Panc1 (cell line): ENCODE results near the gene PCDH17. TPM values are rescaled to one million over a fixed set of nuclear protein-coding genes. Genes with fewer than 3 reads are reported as not detected.

Experiments used
- ATAC-seq: fragments of 200-7000 bp; cut with Tn5 transposase; 2 replicates; pipeline ENCODE4 v1.9.1; 2020; ENCODE audit warnings: mild to moderate bottlenecking, moderate library complexity
- BruUV-seq: library from RNA; stranded (reverse); fragments of 400-500 nt; replicated peaks from 2 replicates; lab custom pipeline; 2021; lab: Mats Ljungman, UMichigan
- CTCF ChIA-PET: fragments of 300-600 bp; sonication (Branson Sonifier 250); formaldehyde crosslinking; loops from one replicate; lab custom pipeline; 2022; ENCODE audit warnings: antibody characterized with exemption; lab: Charles Lee
- POLR2A ChIA-PET: fragments of 300-600 bp; sonication (Branson Sonifier 250); formaldehyde crosslinking; loops from one replicate; lab custom pipeline; 2022; ENCODE audit warnings: antibody characterized with exemption; lab: Charles Lee
- DNase-seq: peaks from one replicate; pipeline ENCODE4 v3.0.0-alpha.2; 2010; ENCODE audit warnings: low read depth, low spot score
- H3K27ac ChIP-seq: 2 replicates; pipeline ENCODE4 v1.5.1; 2011; ENCODE audit warnings: mild to moderate bottlenecking, low read length, inconsistent platforms
- H3K27me3 ChIP-seq: fragments of 200-500 bp; sonication (Bioruptor generic); 2 replicates; pipeline ENCODE4 v1.6.0; 2014; ENCODE audit warnings: low read length, inconsistent platforms; ENCODE audit not compliant: control insufficient read depth, insufficient read depth
- H3K36me3 ChIP-seq: fragments of 200-500 bp; sonication (Bioruptor generic); 2 replicates; pipeline ENCODE4 v1.5.1; 2014; ENCODE audit warnings: inconsistent platforms, mild to moderate bottlenecking, low read length, moderate library complexity; ENCODE audit not compliant: control insufficient read depth, insufficient read depth
- H3K4me1 ChIP-seq: 2 replicates; pipeline ENCODE4 v1.5.1; 2011; ENCODE audit warnings: inconsistent platforms, mild to moderate bottlenecking, low read length, moderate library complexity; ENCODE audit not compliant: control insufficient read depth, insufficient read depth
- H3K4me3 ChIP-seq, 2 experiments: 2 replicates each; pipeline ENCODE4 v1.5.1; 2011 to 2012; ENCODE audit warnings: low read depth in 2 of 2, low read length in 2 of 2, mild to moderate bottlenecking in 2 of 2, inconsistent platforms in 1 of 2, moderate library complexity in 1 of 2
- H3K9me3 ChIP-seq: fragments of 200-500 bp; sonication (Bioruptor generic); 2 replicates; pipeline ENCODE4 v1.5.1; 2014; ENCODE audit warnings: low read depth, mild to moderate bottlenecking, inconsistent platforms, low read length, moderate library complexity; ENCODE audit not compliant: control insufficient read depth, insufficient read depth
- POLR2AphosphoS5 ChIP-seq: IDR thresholded peaks from 2 replicates; pipeline ENCODE4 v1.6.1; 2012; ENCODE audit warnings: mild to moderate bottlenecking, low read depth, low read length, moderate library complexity
- SIN3A ChIP-seq: IDR thresholded peaks from 2 replicates; pipeline ENCODE4 v1.6.1; 2012; ENCODE audit warnings: low read depth, mild to moderate bottlenecking, low read length, moderate library complexity, borderline replicate concordance; ENCODE audit not compliant: insufficient read depth
- TCF7L2 ChIP-seq: IDR thresholded peaks from 2 replicates; pipeline ENCODE4 v1.6.1; 2011; ENCODE audit warnings: mild to moderate bottlenecking, low read depth, low read length, inconsistent platforms
- in situ Hi-C: cut with HindIII; loops from 2 replicates; pipeline ENCODE4 v1.10.0; 2016; ENCODE audit warnings: low sequenced_read_pairs, low pct_unique_long_range_greater_than_20kb
- intact Hi-C: fragments of 100-400 bp; cut with micrococcal nuclease; formaldehyde crosslinking; loops from one replicate; pipeline ENCODE4 v1.10.0; 2022; ENCODE audit not compliant: unreplicated experiment
- total RNA-seq: library from RNA; stranded (reverse); gene quantifications from one replicate; pipeline ENCODE4 v1.2.1, GENCODE V29; 2021; ENCODE audit not compliant: unreplicated experiment
- TF ChIP-seq, protein P1 (sequence below): fragments of 450-650 bp; IDR thresholded peaks from 2 replicates; pipeline ENCODE4 v1.5.1; 2017; ENCODE audit warnings: mild to moderate bottlenecking
- TF ChIP-seq, protein P2 (sequence below), 2 experiments: IDR thresholded peaks; 2 replicates each; pipeline ENCODE4 v1.6.1; 2011 to 2012; ENCODE audit warnings: low read depth in 2 of 2, control low read depth in 1 of 2, low read length in 1 of 2, mild to moderate bottlenecking in 1 of 2, moderate library complexity in 1 of 2; ENCODE audit not compliant: insufficient read depth in 1 of 2

Gene PCDH17
- total RNA-seq, 1 experiment from 2014 or later = 0.26 TPM

DNA sequence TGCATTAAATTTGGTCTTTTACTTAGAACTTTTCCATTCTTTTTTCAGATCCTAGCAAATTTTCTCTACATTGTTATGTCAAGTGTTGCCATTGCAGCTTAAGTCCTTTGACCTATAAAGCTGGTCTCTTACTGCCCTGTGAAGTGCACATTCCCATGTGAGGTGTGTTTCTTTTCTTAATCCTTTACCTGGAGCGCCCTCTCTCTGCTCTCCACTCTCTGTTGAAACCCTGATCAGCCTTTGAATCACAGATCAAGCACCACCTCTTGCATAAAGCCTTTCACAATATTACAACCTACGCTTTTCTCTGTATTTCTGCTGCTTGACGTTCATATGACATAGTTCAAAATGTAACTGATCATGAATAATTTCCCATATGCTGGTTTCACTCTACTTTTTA lies 84.8 kb downstream of the PCDH17 start:
- ChIA-PET CTCF (no interaction called here), POLR2A (no interaction called here)
- H3K36me3 ChIP-seq = no peaks in the 10 kb centered on the region
- BruUV-seq = no TSS peak
- H3K4me3 ChIP-seq = no peak overlapping the region
- ATAC-seq (no peak), DNase-seq (no peak)
- intact Hi-C loops (loop anchor here (10.0 kb wide), 1 partner anchor 81 kb away; the partner anchor contains the start of gene PCDH17), in situ Hi-C loops (no loop called here)
- H3K9me3 ChIP-seq = no peaks in the 10 kb centered on the region
- no peaks in the 10 kb centered on the region for H3K4me1 ChIP-seq
- H3K27ac ChIP-seq = no peak overlapping the region
- H3K27me3 ChIP-seq = no peaks in the 10 kb centered on the region
- TF ChIP-seq POLR2AphosphoS5 (no peak), TCF7L2 (no peak)
- TF ChIP-seq, protein P1, sequence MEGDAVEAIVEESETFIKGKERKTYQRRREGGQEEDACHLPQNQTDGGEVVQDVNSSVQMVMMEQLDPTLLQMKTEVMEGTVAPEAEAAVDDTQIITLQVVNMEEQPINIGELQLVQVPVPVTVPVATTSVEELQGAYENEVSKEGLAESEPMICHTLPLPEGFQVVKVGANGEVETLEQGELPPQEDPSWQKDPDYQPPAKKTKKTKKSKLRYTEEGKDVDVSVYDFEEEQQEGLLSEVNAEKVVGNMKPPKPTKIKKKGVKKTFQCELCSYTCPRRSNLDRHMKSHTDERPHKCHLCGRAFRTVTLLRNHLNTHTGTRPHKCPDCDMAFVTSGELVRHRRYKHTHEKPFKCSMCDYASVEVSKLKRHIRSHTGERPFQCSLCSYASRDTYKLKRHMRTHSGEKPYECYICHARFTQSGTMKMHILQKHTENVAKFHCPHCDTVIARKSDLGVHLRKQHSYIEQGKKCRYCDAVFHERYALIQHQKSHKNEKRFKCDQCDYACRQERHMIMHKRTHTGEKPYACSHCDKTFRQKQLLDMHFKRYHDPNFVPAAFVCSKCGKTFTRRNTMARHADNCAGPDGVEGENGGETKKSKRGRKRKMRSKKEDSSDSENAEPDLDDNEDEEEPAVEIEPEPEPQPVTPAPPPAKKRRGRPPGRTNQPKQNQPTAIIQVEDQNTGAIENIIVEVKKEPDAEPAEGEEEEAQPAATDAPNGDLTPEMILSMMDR = peak; percentile 9; the same call in 1 of the 2 replicates

DNA sequence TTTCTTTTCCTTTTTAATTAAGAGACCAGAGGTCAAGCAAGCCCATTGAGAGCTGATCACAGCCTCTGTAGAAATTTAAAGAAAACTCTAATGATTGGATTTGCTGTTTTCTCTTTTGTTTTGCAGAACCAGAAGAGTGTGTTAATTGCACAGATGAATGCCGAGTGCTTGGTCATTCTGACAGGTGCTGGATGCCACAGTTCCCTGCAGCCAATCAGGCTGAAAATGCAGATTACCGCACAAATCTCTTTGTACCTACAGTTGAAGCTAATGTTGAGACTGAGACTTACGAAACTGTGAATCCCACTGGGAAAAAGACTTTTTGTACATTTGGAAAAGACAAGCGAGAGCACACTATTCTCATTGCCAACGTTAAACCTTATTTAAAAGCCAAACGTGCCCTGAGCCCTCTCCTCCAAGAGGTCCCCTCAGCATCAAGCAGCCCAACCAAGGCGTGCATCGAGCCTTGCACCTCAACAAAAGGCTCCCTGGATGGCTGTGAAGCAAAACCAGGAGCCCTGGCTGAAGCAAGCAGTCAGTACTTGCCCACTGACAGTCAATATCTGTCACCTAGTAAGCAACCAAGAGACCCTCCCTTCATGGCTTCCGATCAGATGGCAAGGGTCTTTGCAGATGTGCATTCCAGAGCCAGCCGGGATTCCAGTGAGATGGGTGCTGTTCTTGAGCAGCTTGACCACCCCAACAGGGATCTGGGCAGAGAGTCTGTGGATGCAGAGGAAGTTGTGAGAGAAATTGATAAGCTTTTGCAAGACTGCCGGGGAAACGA lies 93.1 kb downstream of the PCDH17 start:
- Histone ChIP-seq H3K4me3 (no peak overlapping the region), H3K27me3 (no peaks in the 10 kb centered on the region), H3K4me1 (no peaks in the 10 kb centered on the region), H3K36me3 (no peaks in the 10 kb centered on the region), H3K27ac (no peak overlapping the region), H3K9me3 (no peaks in the 10 kb centered on the region)
- ATAC-seq (no peak), DNase-seq (no peak)
- no TSS peak for BruUV-seq
- in situ Hi-C loops = no loop called here
- POLR2A ChIA-PET = no interaction called here
- CTCF ChIA-PET = no interaction called here
- intact Hi-C loops = no loop called here
- TF ChIP-seq, protein P1 = no peak
- TF ChIP-seq POLR2AphosphoS5 = no peak
- no peak for TF ChIP-seq SIN3A
- no peak for TF ChIP-seq TCF7L2
- TF ChIP-seq, protein P2, sequence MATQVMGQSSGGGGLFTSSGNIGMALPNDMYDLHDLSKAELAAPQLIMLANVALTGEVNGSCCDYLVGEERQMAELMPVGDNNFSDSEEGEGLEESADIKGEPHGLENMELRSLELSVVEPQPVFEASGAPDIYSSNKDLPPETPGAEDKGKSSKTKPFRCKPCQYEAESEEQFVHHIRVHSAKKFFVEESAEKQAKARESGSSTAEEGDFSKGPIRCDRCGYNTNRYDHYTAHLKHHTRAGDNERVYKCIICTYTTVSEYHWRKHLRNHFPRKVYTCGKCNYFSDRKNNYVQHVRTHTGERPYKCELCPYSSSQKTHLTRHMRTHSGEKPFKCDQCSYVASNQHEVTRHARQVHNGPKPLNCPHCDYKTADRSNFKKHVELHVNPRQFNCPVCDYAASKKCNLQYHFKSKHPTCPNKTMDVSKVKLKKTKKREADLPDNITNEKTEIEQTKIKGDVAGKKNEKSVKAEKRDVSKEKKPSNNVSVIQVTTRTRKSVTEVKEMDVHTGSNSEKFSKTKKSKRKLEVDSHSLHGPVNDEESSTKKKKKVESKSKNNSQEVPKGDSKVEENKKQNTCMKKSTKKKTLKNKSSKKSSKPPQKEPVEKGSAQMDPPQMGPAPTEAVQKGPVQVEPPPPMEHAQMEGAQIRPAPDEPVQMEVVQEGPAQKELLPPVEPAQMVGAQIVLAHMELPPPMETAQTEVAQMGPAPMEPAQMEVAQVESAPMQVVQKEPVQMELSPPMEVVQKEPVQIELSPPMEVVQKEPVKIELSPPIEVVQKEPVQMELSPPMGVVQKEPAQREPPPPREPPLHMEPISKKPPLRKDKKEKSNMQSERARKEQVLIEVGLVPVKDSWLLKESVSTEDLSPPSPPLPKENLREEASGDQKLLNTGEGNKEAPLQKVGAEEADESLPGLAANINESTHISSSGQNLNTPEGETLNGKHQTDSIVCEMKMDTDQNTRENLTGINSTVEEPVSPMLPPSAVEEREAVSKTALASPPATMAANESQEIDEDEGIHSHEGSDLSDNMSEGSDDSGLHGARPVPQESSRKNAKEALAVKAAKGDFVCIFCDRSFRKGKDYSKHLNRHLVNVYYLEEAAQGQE (IDR thresholded peaks at IDR 0.05; ENCODE audit: insufficient read depth in 1 of 2, low read depth in 2 of 2, low read length in 1 of 2) = no peak
